AG09319 (cell line): ENCODE results near the gene SKP1.

Experiments
- DNase-seq: peaks from one replicate; pipeline ENCODE4 v3.0.0-alpha.2; 2010; ENCODE audit warnings: low read depth; ENCODE audit errors: extremely low read depth
- CTCF ChIP-seq: IDR thresholded peaks from 2 replicates; pipeline ENCODE4 v1.5.1; 2011; ENCODE audit warnings: low read depth, mild to moderate bottlenecking, inconsistent platforms, low read length, moderate library complexity

Gene SKP1

GRCh38 chr5:134101686-134102439 is 74.9 kb downstream of the SKP1 start:
- no peak for DNase-seq
- peak; percentile 85 for TF ChIP-seq CTCF

GRCh38 chr5:134100283-134101091 is 76.3 kb downstream of the SKP1 start:
- DNase-seq = no peak
- no peak for TF ChIP-seq CTCF

- no peak for DNase-seq
These were observed 76.8 kb downstream of the SKP1 start for GRCh38 chr5:134099939-134100282.

GRCh38 chr5:134099288-134099872 is 77.4 kb downstream of the SKP1 start:
- DNase-seq = no peak
- no peak for TF ChIP-seq CTCF

More at GRCh38 chr5:134099939-134100282, 76.8 kb downstream of the SKP1 start:
- no peak for TF ChIP-seq CTCF
